GM08714 (cell line): Measurements from ENCODE around the gene CPNE4.
"Not testable (repeated sequence)": the region's sequence is repeated elsewhere in the genome, so short reads cannot be mapped to it uniquely, and the experiment has no call there.

Experiments used
- H3K4me3 ChIP-seq: fragments of 200-500 bp; sonication (Bioruptor generic); 2 replicates; pipeline ENCODE4 v1.5.1; 2014; ENCODE audit warnings: mild to moderate bottlenecking, low read length, inconsistent platforms
- ZNF274 ChIP-seq: IDR thresholded peaks from 2 replicates; pipeline ENCODE4 v1.6.1; 2012; ENCODE audit warnings: mild to moderate bottlenecking, low read depth, low read length

CPNE4 gene

DNA sequence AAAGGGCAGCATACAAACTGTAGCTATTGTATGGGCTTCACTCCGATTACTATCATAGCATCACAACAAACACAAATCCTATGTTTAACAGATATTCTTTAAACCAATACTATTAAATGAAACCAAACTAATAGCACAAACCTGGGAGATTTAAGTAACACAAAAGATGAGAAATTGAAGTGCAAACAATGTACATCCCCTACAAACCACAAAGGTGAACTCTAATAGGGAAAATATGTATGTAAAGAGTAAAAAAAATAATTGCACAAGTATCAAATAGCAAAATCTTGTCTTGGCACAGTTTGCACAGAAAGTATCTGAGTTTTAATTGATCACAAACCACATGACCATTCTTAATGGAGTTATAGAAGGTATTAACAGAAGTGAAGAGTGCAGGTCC is 138.5 kb downstream of the CPNE4 start:
- no peak overlapping the region for H3K4me3 ChIP-seq
- TF ChIP-seq ZNF274 = no peak

- TF ChIP-seq ZNF274 = no peak
- H3K4me3 ChIP-seq = no peak overlapping the region
Measured at GRCh38 chr3:131895766-131896165, 139.0 kb downstream of the CPNE4 start.

DNA sequence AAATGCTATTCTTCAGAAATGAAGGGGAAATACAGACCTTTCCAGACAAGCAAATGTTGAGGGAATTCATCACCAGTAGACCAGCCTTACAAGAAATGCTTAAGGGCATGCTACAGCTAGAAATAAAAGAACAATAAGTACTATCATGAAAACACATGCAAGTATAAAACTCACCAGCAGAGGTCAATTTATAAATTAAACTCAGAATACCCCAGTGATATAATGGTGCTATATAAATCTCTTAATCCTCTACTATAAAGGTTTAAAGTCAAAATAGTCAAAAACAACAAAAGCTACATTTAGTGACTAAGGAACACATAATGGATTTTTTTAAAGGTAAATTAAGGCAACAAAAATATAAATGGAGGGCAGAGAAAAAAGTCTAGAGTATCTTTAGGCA is 142.5 kb downstream of the CPNE4 start:
- H3K4me3 ChIP-seq = no peak overlapping the region
- no peak for TF ChIP-seq ZNF274

- not testable (repeated sequence) for H3K4me3 ChIP-seq
Measured at GRCh38 chr3:131885871-131886270, 148.9 kb downstream of the CPNE4 start.

DNA sequence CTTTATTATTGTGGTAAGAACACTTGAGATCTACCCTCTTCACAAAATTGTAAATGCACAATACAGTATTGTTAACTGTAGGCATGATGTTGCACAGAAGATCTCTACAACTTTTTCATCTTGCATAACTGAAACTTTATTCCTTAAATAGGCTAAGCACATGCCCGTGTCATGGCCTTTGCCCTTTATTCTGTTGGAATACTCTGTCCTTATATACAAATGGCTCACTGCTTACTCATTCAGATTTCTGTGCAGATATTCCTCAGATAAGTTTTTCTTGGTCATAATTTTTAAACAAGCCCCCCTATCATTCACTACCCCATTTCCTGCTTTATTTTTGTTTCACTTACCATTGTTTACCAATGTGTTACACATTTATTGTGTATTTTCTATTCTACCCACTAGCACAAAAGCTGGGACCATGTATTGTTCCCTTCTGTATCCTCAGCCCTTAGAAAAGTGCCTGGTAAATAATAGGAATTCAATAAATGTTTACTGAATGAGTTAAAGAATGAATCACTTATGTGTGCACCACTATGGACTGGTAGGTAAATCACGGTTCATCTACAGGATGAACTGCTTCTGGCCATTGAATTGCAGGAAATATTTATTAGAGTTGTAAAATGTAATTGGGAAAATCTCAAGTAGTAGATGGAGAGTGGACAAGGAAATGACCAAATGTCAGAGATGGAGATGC is 151.0 kb downstream of the CPNE4 start:
- no peak overlapping the region for H3K4me3 ChIP-seq

DNA sequence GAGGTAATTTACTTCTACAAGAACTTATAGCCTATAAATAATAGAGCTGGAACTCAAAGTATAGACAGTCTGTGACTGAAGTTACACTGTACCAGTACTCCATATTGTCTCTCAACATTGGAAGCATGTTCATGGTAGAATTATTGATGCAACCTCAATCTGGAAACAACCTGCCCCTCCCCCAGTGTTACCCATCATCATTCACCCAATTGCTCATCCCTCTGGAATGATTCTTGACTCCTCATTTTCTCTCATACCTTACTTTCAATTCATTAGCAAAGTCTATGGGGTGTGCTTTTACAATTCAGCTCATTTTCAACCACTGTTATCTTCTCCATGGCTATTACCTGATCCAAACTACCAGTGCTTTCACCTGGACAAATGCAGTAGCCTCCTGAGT is 151.7 kb downstream of the CPNE4 start:
- no peak for TF ChIP-seq ZNF274
- H3K4me3 ChIP-seq = no peak overlapping the region

More for the DNA sequence above, 151.0 kb downstream of the CPNE4 start:
- no peak for TF ChIP-seq ZNF274

- TF ChIP-seq ZNF274 = no peak
- no peak overlapping the region for H3K4me3 ChIP-seq
Measured at GRCh38 chr3:131881777-131882176, 153.0 kb downstream of the CPNE4 start.

- TF ChIP-seq ZNF274 = no peak
- H3K4me3 ChIP-seq = no peak overlapping the region
Measured at GRCh38 chr3:131880948-131881347, 153.9 kb downstream of the CPNE4 start.

GRCh38 chr3:131868203-131868602 is 166.6 kb downstream of the CPNE4 start:
- H3K4me3 ChIP-seq = no peak overlapping the region
- TF ChIP-seq ZNF274 = no peak

- no peak for TF ChIP-seq ZNF274
- no peak overlapping the region for H3K4me3 ChIP-seq
Measured at GRCh38 chr3:131856171-131856570, 178.6 kb downstream of the CPNE4 start.

- no peak overlapping the region for H3K4me3 ChIP-seq
- TF ChIP-seq ZNF274 = no peak
Measured at GRCh38 chr3:131850223-131850622, 184.6 kb downstream of the CPNE4 start.

DNA sequence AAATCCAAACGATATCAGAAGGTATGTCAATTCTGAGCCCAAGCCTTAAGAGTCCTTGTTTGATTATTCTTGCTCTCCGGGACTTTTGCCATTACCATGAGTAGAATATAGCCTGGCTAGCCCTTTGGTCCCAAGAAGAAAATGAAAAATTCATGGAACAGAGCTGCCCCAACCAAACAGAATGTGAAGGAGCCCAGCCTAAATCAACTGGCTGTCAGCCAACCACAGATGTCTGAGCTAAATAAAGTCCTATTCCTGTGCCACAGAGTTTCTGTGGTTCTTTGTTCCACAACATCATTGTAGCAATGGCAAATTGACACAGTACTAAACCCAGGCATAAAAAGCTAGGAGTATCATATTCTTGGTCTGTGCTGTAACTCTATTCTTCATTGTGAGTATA is 185.2 kb downstream of the CPNE4 start:
- no peak for TF ChIP-seq ZNF274
- H3K4me3 ChIP-seq = no peak overlapping the region

GRCh38 chr3:131847966-131848510 is 186.8 kb downstream of the CPNE4 start:
- no peak overlapping the region for H3K4me3 ChIP-seq
- TF ChIP-seq ZNF274 = no peak

- no peak for TF ChIP-seq ZNF274
- no peak overlapping the region for H3K4me3 ChIP-seq
Measured at GRCh38 chr3:131846296-131846924, 188.4 kb downstream of the CPNE4 start.

DNA sequence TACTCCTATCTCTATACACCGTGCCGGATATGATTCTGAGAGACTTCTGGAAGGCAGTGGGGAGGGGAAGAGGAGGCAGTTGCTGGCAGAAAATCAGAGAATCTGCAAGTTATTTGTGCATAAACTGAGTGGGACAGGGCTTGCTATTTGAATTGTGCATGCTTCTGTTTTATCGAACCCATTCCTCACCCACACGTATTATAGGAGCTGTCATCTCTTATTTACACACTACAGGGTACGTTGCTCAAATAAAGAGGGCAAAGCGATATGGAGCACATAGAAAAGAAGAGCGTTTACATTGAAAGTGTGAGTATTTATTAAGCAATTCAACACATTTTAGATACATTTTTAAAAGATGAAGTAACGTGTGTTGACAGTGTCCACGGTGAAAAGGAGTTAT is 191.6 kb downstream of the CPNE4 start:
- no peak overlapping the region for H3K4me3 ChIP-seq
- TF ChIP-seq ZNF274 = no peak
